Activated CD8-positive, alpha-beta memory T cell treated with anti-CD3 and anti-CD28 coated beads, Interleukin-2, amount 50 U/mL, for 24 hours (primary cell): ENCODE data around the gene ELL3.
"Not testable (repeated sequence)": the region's sequence is repeated elsewhere in the genome, so short reads cannot be mapped to it uniquely, and the experiment has no call there.

Experiments used
- DNase-seq: peaks from one replicate; pipeline ENCODE4 v3.0.0-alpha.2; 2020; ENCODE audit errors: extremely low read depth

The ELL3 gene

DNA sequence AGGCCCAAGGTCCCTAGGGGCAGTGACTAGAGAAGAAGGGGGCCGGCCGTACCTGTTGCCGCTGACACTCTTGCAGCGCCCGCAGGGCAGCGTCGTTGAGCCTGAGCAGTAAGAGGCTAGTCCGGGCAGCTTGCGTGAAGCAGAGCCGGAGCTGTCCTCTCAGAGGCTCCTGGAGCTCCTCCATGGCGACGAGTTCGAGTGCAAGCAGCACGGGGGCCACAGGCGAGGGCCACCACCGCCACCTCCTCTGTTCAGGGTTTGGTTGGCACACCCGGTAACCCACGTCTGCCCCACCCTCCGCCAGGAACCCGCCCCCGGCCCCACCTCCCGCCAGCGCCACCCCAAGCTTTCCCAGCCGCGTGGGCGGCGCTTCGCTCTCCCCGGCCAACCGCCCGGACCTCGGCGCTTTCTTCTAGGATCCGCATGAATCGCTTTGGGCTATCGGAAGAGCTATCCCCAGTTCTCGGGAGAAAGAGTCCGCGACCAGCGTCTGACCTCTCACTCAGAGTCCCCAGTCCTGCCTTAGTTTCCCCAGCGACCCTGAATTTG is at the start of gene ELL3:
ELL3 (minus strand) TSS at position 249 of the 549 bp plus-strand sequence; CDS start at position 184, 65 bp downstream.
- DNase-seq: no peak

GRCh38 chr15:43826029-43826507 is 49.3 kb upstream of the ELL3 start:
- no peak for DNase-seq

- not testable (repeated sequence) for DNase-seq
Measured at GRCh38 chr15:43825305-43825704, 48.5 kb upstream of the ELL3 start.

- peak; percentile 87 for DNase-seq
Measured at GRCh38 chr15:43824302-43825246, 47.8 kb upstream of the ELL3 start, which contains the start of gene MFAP1. Gene MFAP1, minus strand, starts transcription at chr15:43824690. Its CDS starts 121 bp downstream, at chr15:43824569.

DNA sequence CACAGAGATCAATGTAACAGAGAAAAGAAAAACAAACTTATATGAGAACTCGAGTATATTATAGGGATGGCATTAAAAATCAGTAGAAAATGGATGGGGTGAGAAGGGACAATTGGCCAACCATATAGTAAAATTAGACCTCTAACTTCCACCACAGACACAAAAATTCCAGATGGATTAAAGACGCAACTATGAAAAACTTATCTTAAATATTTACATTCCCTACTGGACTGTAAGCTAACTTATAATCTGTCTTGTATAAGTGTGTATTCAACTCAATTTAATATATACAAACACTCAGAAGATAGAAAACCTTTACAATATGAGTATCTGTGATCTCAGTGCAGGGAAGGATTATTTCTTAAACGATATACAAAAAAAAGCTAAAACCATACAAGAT is 44.7 kb upstream of the ELL3 start:
- no peak for DNase-seq

DNA sequence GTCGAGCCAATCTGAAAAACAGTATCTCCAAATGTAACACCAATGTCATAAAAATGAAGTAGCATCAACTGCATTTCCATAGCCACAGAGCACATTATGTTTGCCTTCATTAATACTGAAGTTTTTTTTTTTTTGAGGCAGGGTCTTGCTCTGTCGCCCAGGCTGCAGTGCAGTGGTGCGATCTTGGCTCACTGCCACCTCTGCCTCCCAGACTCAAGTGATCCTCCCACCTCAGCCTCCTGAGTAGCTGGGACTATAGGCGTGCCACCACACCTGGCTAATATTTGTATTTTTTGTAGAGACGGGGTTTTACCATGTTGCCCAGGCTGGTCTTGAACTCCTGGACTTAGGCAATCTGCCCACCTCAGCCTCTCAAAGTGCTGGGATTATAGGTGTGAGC is 38.3 kb upstream of the ELL3 start:
- not testable (repeated sequence) for DNase-seq

DNA sequence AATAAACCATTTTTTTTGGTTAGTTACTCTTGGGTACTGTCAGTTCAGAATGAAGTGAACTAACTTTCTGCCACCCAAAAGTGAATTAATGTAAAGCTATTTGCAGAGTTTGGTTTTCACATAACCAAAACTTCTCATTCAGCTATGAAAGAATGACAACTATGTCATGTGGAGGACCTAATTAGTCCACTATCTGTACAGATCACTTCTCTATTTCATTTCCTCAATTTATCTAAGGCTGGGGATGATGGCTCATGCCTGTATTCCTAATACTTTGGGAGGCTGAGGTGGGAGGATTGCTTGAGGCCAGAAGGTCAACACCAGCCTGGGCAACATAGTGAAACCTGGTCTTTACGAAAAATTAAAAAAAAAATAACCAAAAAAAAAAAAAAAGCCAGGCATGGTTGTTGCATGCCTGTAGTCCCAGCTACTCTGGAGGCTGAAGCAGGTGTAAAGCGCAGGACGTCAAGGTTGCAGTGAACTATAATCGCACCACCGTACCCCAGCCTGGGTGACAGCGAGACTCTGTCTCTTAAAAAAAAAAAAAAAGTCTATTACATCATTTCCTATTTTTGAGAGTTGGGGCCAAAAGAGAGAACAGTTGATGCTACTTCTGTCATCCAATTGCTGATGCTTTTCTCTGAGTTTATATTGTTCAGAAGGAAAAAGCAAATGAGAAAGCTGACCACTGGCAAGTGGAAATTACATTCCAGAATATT is 32.4 kb upstream of the ELL3 start:
- no peak for DNase-seq

DNA sequence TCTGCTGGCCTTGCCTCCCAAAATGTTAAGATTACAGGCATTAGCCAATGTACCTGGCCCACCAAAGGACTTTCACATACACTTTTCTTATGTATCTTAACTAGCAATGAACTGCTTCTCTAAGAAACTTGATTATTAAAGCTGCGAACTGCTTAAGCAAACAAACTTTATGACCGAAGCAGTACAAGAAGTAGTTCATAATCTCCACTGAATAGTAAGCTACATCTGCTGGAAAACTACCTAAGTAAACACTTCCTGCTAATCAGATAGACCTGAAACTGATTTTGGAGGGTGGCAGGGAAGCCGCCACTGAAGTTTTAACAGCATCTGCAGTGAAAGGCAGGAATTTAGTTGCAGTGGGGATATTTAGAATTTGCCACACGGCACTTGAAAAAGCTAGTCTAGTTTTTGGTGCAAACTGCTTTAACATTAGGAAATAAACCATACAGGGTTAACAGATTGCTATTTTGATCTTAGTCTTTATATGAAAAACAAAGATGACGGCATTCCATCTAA is 31.7 kb upstream of the ELL3 start:
- no peak for DNase-seq

DNA sequence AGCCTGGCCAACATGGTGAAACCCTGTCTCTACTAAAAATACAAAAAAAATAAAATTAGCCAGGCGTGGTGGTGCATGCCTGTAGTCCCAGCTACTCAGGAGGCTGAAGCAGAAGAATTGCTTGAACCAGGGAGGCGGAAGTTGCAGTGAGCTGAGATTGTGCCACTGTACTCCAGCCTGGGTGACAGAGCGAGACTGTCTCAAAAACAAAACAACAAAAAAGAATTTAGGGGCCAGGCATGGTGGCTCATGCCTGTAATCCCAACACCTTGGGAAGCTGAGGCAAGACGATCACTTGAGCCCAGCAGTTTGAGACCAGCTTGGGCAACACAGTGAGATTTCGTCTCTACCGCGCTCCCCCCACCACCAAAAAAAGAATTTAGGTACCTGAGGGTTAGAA is 25.9 kb upstream of the ELL3 start:
- not testable (repeated sequence) for DNase-seq

DNA sequence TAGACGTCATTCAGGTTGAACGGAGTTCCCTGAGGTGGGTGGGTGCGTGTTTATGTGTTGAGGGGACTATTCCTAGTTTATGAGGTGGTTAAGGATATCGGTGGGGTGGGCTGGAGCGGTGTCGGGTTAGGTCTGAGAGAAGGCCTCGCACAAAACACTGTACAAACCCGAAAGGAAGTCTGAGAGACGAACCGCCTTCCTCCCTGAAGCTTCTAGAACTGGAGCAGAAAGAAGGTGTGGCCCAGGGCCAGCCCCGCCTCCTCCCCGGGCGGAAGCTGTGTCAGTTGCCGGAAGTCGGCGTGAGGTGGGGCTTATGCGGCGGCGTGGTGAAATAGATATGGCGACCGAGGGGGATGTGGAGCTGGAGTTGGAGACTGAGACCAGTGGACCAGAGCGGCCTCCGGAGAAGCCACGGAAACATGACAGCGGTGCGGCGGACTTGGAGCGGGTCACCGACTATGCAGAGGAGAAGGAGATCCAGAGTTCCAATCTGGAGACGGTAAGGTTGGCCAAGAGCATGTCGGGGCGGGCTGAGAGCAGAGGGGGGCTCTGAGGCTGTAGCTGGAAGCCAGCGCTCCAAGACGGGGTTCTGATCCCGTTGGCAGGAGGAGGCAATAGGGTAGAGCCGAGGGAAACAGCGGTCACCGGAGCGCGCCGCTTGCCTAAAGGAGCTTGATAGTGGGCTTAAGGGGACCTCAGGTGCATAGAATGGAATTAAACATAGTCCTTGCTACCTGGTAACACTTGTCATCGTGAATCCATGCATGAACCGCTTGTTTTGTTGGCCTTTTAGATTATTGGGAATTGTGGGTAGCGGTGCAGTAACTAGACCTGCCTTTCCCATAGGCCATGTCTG is 23.7 kb upstream of the ELL3 start, which contains the start of gene HYPK:
HYPK (plus strand) TSS at position 314 of the 856 bp plus-strand sequence; CDS start at position 338, 24 bp downstream.
- peak; percentile 79 for DNase-seq

DNA sequence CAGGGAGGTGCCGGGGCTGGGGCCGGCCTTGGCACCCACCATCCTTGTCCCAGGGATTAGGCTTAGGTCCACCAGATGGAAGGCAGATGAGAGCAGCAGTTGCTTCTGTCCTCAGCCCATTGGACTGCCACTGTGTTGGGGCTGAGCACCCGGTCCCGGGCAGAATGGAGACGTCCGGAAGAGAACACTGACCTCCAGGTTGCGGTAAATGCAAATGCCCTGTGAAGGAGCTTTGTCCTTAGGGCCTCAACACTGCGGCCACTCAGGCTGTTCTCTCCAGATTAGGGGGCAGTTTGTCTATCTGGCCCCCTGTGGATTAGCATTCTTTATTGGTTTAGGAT is 23.1 kb upstream of the ELL3 start, which contains the start of gene SERINC4:
SERINC4 (minus strand) TSS at position 276 of the 341 bp plus-strand sequence; CDS start at position 42, 234 bp downstream.
- no peak for DNase-seq

- no peak for DNase-seq
Measured at GRCh38 chr15:43799209-43799944, 22.6 kb upstream of the ELL3 start.

DNA sequence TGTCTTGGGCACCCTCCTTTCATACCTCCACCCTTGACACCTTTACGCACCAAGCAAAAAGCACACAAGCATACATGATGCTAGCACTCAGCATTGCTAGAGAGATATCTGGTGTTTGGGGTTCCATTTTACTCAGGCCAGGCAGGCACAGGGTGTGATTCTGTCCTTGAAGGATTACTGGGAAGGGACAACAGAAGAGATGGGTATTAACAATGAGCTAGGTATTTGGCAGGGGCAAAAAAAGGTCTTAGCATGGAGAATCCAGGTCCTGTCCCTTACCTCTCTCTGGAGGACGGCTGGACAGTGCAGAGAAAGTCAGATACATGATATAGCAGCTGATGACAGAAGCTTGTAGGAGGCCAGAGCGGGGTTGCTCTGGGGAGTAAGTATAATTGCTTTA is 19.8 kb upstream of the ELL3 start:
- DNase-seq: no peak

DNA sequence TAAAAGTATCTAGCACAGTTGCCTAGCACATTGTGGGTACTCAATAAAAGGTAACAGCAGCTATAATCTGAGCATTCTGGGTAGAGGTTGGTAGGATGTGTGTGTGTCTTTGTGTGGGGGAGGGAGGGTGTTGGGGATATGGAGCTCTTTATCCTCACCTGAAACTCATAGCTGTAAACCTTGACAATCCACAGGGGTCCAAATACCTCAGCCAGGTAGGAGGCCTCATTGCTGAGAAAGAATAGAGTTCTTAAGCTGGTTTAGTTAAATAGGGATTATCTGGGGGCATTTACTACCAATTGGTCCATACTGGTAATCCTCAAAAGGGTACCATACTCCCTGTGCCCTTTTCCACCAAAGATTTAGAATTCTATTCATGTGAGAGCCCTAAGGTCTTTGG is 19.2 kb upstream of the ELL3 start:
- no peak for DNase-seq

DNA sequence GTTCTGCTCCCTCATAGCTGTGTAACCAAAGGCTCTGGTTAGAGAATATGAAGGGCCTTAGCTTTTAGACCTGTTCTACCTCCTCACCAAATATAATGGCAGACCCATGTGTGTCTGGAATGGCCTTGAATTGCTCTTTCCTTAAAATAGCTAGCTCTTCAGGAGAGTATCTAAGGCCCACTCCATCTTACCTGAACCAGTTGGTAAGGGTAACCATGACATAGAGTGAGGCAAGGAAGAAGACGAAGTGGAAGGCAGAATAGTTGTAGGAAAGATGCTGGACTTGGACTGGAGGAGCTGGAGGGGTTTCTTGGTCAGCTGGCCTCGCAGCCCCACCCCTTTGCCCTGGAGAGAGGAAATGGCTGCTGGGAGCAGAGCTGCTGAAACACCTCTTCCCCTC is 18.4 kb upstream of the ELL3 start:
- no peak for DNase-seq

GRCh38 chr15:43794269-43795037 is 17.7 kb upstream of the ELL3 start:
- DNase-seq: no peak

DNA sequence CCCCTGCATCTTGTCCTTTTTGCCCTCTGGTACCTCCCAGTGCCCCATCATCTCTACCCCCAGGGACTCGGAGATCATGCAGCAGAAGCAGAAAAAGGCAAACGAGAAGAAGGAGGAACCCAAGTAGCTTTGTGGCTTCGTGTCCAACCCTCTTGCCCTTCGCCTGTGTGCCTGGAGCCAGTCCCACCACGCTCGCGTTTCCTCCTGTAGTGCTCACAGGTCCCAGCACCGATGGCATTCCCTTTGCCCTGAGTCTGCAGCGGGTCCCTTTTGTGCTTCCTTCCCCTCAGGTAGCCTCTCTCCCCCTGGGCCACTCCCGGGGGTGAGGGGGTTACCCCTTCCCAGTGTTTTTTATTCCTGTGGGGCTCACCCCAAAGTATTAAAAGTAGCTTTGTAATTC is 16.9 kb upstream of the ELL3 start:
- no peak for DNase-seq

DNA sequence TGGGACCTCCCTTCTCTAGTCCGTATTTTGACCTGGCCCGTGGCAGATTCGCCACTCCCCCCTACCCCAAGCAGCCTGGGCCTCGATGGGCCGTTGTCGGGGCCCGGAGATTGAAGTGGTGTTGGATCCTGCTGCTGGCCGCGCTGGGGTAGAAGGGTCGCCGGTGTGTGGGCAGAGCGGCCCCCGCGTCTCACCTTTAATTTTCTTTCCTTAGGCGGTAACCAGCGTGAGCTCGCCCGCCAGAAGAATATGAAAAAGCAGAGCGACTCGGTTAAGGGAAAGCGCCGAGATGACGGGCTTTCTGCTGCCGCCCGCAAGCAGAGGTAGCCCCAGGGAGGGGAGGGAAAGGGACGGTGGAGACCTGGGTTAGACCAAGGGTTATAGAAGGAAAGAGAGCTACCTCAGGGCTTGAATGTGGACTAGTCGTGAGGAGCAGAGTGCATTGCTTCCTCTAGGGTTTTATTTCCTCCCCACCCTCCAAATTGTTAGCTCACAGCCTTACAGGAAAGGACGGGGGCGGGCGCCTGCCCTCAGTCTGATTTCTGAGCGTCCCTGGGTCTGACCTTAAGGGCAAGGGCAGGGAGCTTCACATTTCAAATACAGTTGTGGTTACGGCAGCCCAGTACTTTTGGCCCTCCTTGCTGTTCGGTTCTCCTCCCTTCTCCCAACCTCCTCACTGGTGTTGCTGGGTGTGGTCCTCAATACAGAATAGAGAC is 16.2 kb upstream of the ELL3 start:
- no peak for DNase-seq
